ENCODE measurements around the gene POLR3GL. TPM values are rescaled to one million over a fixed set of nuclear protein-coding genes. Genes with fewer than 3 reads are reported as not detected.

The POLR3GL gene
- total RNA-seq, 4 donors from 2014 or later: 32.9 to 44.0 (median 37.6) TPM

DNA sequence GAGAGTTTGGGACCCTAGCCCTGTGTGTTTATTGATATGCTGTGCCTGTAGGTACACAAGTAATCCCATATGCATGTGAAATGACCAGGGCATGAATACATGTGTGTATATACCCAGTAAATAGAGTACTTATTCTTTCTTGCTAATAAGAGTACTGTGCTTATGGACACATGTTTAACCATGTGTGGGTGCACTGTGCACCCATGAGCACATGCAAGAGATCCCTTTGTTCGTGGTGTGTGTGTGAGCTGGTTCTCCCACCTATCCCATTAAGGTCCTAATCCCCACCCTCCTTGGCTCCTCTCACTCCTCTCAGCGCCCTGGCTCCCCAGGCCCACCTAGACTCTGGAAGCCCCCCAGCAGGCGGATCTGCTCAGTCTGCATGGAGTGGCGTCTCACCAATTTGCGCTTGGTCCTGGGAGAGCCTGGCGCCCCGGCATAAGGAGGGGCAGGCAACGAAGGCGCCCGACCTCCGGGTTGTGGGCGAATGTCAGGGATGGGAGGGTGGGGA lies 4.5 kb upstream of the POLR3GL start:
- Histone ChIP-seq H3K27ac (peak overlapping the region; percentile 61 to 100 (median 99)), H3K9me3 (no peaks in the 10 kb centered on the region), H3K27me3 (no peaks in the 10 kb centered on the region), H3K4me3 (peak overlapping the region; percentile 44 to 71), H3K36me3 (no peaks in the 10 kb centered on the region), H3K4me1 (peaks cover 12 to 86% (median 29%) of the 10 kb centered on the region in 3 donors)
- no peak for ATAC-seq
- TF ChIP-seq, protein P1, sequence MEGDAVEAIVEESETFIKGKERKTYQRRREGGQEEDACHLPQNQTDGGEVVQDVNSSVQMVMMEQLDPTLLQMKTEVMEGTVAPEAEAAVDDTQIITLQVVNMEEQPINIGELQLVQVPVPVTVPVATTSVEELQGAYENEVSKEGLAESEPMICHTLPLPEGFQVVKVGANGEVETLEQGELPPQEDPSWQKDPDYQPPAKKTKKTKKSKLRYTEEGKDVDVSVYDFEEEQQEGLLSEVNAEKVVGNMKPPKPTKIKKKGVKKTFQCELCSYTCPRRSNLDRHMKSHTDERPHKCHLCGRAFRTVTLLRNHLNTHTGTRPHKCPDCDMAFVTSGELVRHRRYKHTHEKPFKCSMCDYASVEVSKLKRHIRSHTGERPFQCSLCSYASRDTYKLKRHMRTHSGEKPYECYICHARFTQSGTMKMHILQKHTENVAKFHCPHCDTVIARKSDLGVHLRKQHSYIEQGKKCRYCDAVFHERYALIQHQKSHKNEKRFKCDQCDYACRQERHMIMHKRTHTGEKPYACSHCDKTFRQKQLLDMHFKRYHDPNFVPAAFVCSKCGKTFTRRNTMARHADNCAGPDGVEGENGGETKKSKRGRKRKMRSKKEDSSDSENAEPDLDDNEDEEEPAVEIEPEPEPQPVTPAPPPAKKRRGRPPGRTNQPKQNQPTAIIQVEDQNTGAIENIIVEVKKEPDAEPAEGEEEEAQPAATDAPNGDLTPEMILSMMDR (IDR thresholded peaks at IDR 0.05): no peak
- TF ChIP-seq POLR2A (IDR thresholded peaks at IDR 0.05) (no peak), POLR2AphosphoS5 (IDR thresholded peaks at IDR 0.05) (no peak), EP300 (IDR thresholded peaks at IDR 0.05) (no peak)
- WGBS, 2 donors (ENCODE audit: low coverage in 1 of 2): 25 to 40% methylated on average over 1 of the region's 12 CpGs

DNA sequence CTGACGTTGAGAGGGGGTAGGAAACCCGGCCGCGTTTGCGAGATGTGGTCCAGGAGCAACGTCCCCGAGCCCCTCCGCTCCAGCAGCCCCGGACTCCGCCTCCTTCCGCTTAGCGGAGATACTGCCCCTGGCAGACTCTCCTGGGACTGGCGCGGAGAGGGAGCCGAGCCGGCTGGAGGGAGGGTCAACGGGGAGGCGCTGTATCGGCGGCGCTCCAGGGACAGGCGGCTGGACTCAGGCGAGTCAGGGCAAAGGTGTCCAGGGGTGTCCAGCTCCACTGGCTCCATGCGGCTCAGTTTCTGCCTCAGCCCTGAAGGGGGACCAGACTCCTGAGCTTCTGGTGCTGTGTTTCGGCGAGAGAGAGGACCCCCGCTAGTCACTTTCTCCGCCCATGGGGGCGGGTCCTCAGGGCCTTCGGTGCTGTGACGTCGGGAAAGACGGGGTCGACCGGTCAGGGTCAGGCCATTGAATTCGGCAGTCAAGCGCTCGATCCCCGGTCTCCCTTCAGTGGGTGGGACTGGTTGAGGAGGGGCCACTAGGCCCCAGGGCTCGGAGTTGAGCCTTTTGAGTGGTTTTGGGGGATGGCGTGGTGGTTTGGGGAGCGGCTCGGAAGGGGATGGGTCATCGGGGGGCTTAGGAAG lies 3.9 kb upstream of the POLR3GL start:
- H3K27me3 ChIP-seq: no peaks in the 10 kb centered on the region
- no peaks in the 10 kb centered on the region for H3K36me3 ChIP-seq
- WGBS, 2 donors (ENCODE audit: low coverage in 1 of 2): 0% methylated on average over 11 of the region's 44 CpGs; no CpG with 5 or more reads in 1 of the 2 donors
- peaks cover 7 to 86% (median 24%) of the 10 kb centered on the region in 3 donors for H3K4me1 ChIP-seq
- ATAC-seq: peak; percentile 44
- H3K4me3 ChIP-seq: peak overlapping the region; percentile 44 to 71
- no peaks in the 10 kb centered on the region for H3K9me3 ChIP-seq
- peak overlapping the region; percentile 61 to 100 (median 99) for H3K27ac ChIP-seq
- peak; percentile 55 to 67 for TF ChIP-seq POLR2A (IDR thresholded peaks at IDR 0.05)
- peak; percentile 71 for TF ChIP-seq POLR2AphosphoS5 (IDR thresholded peaks at IDR 0.05)
- TF ChIP-seq EP300 (IDR thresholded peaks at IDR 0.05): no peak
- TF ChIP-seq, protein P1 (IDR thresholded peaks at IDR 0.05): peak in 3 of 4 experiments; percentile 26 to 42 (median 33)

DNA sequence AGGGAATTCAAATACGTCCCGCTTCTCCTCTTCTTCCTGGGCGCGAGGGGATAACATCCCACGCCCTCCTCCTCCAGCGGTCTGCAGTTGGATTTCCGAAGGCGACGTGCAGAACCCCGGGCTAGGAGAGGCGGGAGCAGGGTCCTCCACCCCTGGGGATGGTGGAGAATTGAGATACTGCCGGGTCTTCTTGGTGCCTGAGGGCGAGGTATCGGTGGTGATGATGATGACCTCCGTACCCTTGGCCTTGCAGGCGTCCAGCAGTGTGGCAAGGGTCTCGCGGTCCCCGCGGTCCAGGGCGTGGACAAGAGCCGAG lies 3.4 kb upstream of the POLR3GL start:
- WGBS, 2 donors (ENCODE audit: low coverage in 1 of 2): no CpG with 5 or more reads among the region's 22 CpGs
- H3K9me3 ChIP-seq: no peaks in the 10 kb centered on the region
- peaks cover 7 to 85% (median 22%) of the 10 kb centered on the region in 3 donors for H3K4me1 ChIP-seq
- peak overlapping the region; percentile 61 to 100 (median 99) for H3K27ac ChIP-seq
- no peak for ATAC-seq
- peak overlapping the region; percentile 44 to 71 for H3K4me3 ChIP-seq
- no peaks in the 10 kb centered on the region for H3K27me3 ChIP-seq
- H3K36me3 ChIP-seq: no peaks in the 10 kb centered on the region
- TF ChIP-seq, protein P1 (IDR thresholded peaks at IDR 0.05): no peak
- TF ChIP-seq EP300 (IDR thresholded peaks at IDR 0.05) (no peak), POLR2A (IDR thresholded peaks at IDR 0.05) (no peak), POLR2AphosphoS5 (IDR thresholded peaks at IDR 0.05) (no peak)

DNA sequence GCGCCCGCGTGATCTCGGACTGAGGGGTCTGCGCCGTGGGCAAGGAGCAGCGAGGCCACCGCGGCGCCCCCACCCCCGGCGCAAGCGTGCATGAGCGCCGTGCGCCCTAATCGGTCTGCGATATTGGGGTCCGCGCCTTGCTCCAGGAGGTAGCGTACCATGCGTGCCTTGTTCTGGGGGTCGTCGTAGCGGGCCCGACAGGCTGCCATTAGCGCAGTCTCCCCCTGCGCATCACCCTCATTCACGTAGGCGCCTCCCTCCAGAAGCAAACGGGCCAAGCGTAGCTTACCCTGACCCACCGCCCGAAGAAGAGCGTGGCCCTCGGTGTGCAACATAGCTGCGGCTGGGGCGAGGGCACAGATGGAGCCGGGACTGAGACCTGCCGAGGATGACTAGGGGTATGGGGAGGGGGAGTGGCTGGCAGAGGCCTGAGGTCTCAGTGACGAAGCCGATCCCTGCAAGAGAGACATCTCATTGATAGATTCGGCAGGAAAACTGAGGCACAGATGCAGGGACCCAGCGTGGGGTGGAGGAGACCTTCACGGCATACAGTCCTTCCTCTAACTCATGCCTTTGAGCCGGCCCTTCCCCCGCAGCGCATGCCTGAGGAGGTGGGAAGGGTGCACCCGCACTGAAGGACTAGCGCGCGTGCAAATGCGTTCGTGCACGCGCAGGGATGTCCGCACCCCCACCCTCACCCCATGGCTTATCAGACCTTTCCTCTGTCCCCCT lies 2.9 kb upstream of the POLR3GL start:
- 0 to 2% methylated on average over 6 to 12 of the region's 57 CpGs for WGBS, 2 donors (ENCODE audit: low coverage in 1 of 2)
- no peak for ATAC-seq

More for the DNA sequence above, 2.9 kb upstream of the POLR3GL start:
- Histone ChIP-seq H3K9me3 (no peaks in the 10 kb centered on the region), H3K27me3 (no peaks in the 10 kb centered on the region), H3K4me3 (peak overlapping the region; percentile 44 to 71), H3K4me1 (peaks cover 7 to 84% (median 22%) of the 10 kb centered on the region in 3 donors), H3K27ac (peak overlapping the region; percentile 61 to 100 (median 99)), H3K36me3 (no peaks in the 10 kb centered on the region)
- TF ChIP-seq POLR2A (IDR thresholded peaks at IDR 0.05) (no peak), EP300 (IDR thresholded peaks at IDR 0.05) (no peak), POLR2AphosphoS5 (IDR thresholded peaks at IDR 0.05) (no peak)
- TF ChIP-seq, protein P1 (IDR thresholded peaks at IDR 0.05): no peak

Measured in gastroesophageal sphincter (tissue), 4 donors.